GM21529 (cell line): ENCODE results near the gene COL4A4.

Source experiments
- ATAC-seq: cut with Tn5 transposase; IDR thresholded peaks from one replicate; pipeline ENCODE4 v1.9.1; 2021; ENCODE audit not compliant: unreplicated experiment

The COL4A4 gene

GRCh38 chr2:227163485-227163997 lies 464 bp downstream of the COL4A4 start:
- ATAC-seq, result peak; percentile 69

GRCh38 chr2:227161947-227162346 lies 2.1 kb downstream of the COL4A4 start:
- ATAC-seq, result no peak

- no peak for ATAC-seq
Measured at GRCh38 chr2:227160164-227160563, 3.8 kb downstream of the COL4A4 start.

GRCh38 chr2:227154986-227155774 lies 8.8 kb downstream of the COL4A4 start:
- no peak for ATAC-seq

- ATAC-seq, result no peak
Measured at GRCh38 chr2:227153758-227154486, 10.1 kb downstream of the COL4A4 start.

GRCh38 chr2:227153307-227153706 lies 10.7 kb downstream of the COL4A4 start:
- no peak for ATAC-seq

GRCh38 chr2:227152093-227152766 lies 11.8 kb downstream of the COL4A4 start:
- no peak for ATAC-seq

GRCh38 chr2:227150222-227150936 lies 13.6 kb downstream of the COL4A4 start:
- no peak for ATAC-seq

GRCh38 chr2:227148106-227148505 lies 15.9 kb downstream of the COL4A4 start:
- no peak for ATAC-seq

- ATAC-seq, result no peak
Measured at GRCh38 chr2:227147023-227147422, 17.0 kb downstream of the COL4A4 start.

GRCh38 chr2:227146456-227146855 lies 17.5 kb downstream of the COL4A4 start:
- ATAC-seq, result no peak

- no peak for ATAC-seq
Measured at GRCh38 chr2:227143895-227144294, 20.1 kb downstream of the COL4A4 start.

GRCh38 chr2:227141301-227141700 lies 22.7 kb downstream of the COL4A4 start:
- ATAC-seq, result no peak

- ATAC-seq, result no peak
Measured at GRCh38 chr2:227134591-227134990, 29.4 kb downstream of the COL4A4 start.

- ATAC-seq, result no peak
Measured at GRCh38 chr2:227132986-227133385, 31.0 kb downstream of the COL4A4 start.

- ATAC-seq, result no peak
Measured at GRCh38 chr2:227130636-227131035, 33.4 kb downstream of the COL4A4 start.

- ATAC-seq, result no peak
Measured at GRCh38 chr2:227127201-227127600, 36.8 kb downstream of the COL4A4 start.

GRCh38 chr2:227125506-227125905 lies 38.5 kb downstream of the COL4A4 start:
- ATAC-seq, result no peak

- no peak for ATAC-seq
Measured at GRCh38 chr2:227124811-227125210, 39.2 kb downstream of the COL4A4 start.

GRCh38 chr2:227123697-227124096 lies 40.3 kb downstream of the COL4A4 start:
- no peak for ATAC-seq

GRCh38 chr2:227118353-227118752 lies 45.7 kb downstream of the COL4A4 start:
- no peak for ATAC-seq
